Lower lobe of right lung (tissue), 2 donors: ENCODE results near the gene FLRT1. TPM values are rescaled to one million over a fixed set of nuclear protein-coding genes. Genes with fewer than 3 reads are reported as not detected.

ENCODE experiments used
- ATAC-seq, 2 donors: fragments of 200-7000 bp; cut with Tn5 transposase; one replicate each; pipeline ENCODE4 v1.9.1; 2020 to 2022; ENCODE audit warnings: mild to moderate bottlenecking in 2 of 2, moderate library complexity in 2 of 2
- DNase-seq: peaks from one replicate; pipeline ENCODE4 v3.0.0-alpha.2; 2020
- H3K27ac ChIP-seq: fragments of 200-600 bp; one replicate; pipeline ENCODE4 v1.8.0; 2022
- H3K27me3 ChIP-seq: fragments of 200-600 bp; one replicate; pipeline ENCODE4 v1.8.0; 2022; ENCODE audit warnings: low read depth
- H3K36me3 ChIP-seq: fragments of 200-600 bp; one replicate; pipeline ENCODE4 v1.8.0; 2022; ENCODE audit warnings: mild to moderate bottlenecking
- H3K4me1 ChIP-seq: fragments of 200-600 bp; one replicate; pipeline ENCODE4 v1.8.0; 2022
- H3K4me3 ChIP-seq: fragments of 200-600 bp; one replicate; pipeline ENCODE4 v1.8.0; 2022; ENCODE audit warnings: mild to moderate bottlenecking
- H3K9me3 ChIP-seq: fragments of 200-600 bp; one replicate; pipeline ENCODE4 v1.8.0; 2022
- CTCF ChIP-seq: fragments of 200-600 bp; IDR thresholded peaks from one replicate; pipeline ENCODE4 v1.8.0; 2022; ENCODE audit warnings: antibody characterized with exemption, mild to moderate bottlenecking
- intact Hi-C: fragments of 100-400 bp; cut with DNase I; formaldehyde crosslinking; loops from one replicate; pipeline ENCODE4 v1.11.0; 2022
- total RNA-seq: library from RNA; stranded (reverse); fragmentation: NEBNext Ultra II Directional; extraction: Animal tissue kit (Norgen Biotek cat#: 25700); gene quantifications from one replicate; pipeline ENCODE4 v1.2.1, GENCODE V29; 2021
- donor health status: DM: no; HTN: yes; CAD: no; lungs with severe emphysema.

Gene FLRT1
- total RNA-seq, 1 donor from 2014 or later, result not detected

- peak in 1 of 2 donors; percentile 5 for ATAC-seq
- Histone ChIP-seq H3K36me3 (no peaks in the 10 kb centered on the region), H3K4me3 (no peak overlapping the region), H3K27ac (no peak overlapping the region), H3K4me1 (no peaks in the 10 kb centered on the region), H3K27me3 (no peaks in the 10 kb centered on the region), H3K9me3 (no peaks in the 10 kb centered on the region)
- TF ChIP-seq CTCF, result no peak
- no peak for DNase-seq
- intact Hi-C loops, result no loop called here
Measured at GRCh38 chr11:64017945-64018224, 17.8 kb upstream of the FLRT1 start.

- ATAC-seq, result no peak
- H3K27me3 ChIP-seq, result no peaks in the 10 kb centered on the region
- DNase-seq, result no peak
- H3K4me3 ChIP-seq, result no peak overlapping the region
- intact Hi-C loops, result no loop called here
- H3K27ac ChIP-seq, result no peak overlapping the region
- H3K36me3 ChIP-seq, result no peaks in the 10 kb centered on the region
- no peaks in the 10 kb centered on the region for H3K9me3 ChIP-seq
- TF ChIP-seq CTCF, result no peak
- no peaks in the 10 kb centered on the region for H3K4me1 ChIP-seq
Measured at GRCh38 chr11:64018310-64018709, 17.4 kb upstream of the FLRT1 start.

- no peaks in the 10 kb centered on the region for H3K36me3 ChIP-seq
- no peak overlapping the region for H3K27ac ChIP-seq
- ATAC-seq, result peak in 1 of 2 donors; percentile 6
- no peaks in the 10 kb centered on the region for H3K9me3 ChIP-seq
- no peak overlapping the region for H3K4me3 ChIP-seq
- no peak for DNase-seq
- intact Hi-C loops, result no loop called here
- TF ChIP-seq CTCF, result no peak
- no peaks in the 10 kb centered on the region for H3K27me3 ChIP-seq
- no peaks in the 10 kb centered on the region for H3K4me1 ChIP-seq
Measured at GRCh38 chr11:64019106-64020037, 16.4 kb upstream of the FLRT1 start.

GRCh38 chr11:64020976-64021756 lies 14.6 kb upstream of the FLRT1 start:
- intact Hi-C loops, result no loop called here
- TF ChIP-seq CTCF, result no peak
- Histone ChIP-seq H3K36me3 (no peaks in the 10 kb centered on the region), H3K4me3 (no peak overlapping the region), H3K27me3 (no peaks in the 10 kb centered on the region), H3K4me1 (no peaks in the 10 kb centered on the region), H3K27ac (no peak overlapping the region), H3K9me3 (no peaks in the 10 kb centered on the region)
- no peak for DNase-seq
- no peak for ATAC-seq

- no peaks in the 10 kb centered on the region for H3K27me3 ChIP-seq
- DNase-seq, result no peak
- TF ChIP-seq CTCF, result no peak
- no peaks in the 10 kb centered on the region for H3K4me1 ChIP-seq
- intact Hi-C loops, result no loop called here
- H3K4me3 ChIP-seq, result no peak overlapping the region
- no peak overlapping the region for H3K27ac ChIP-seq
- H3K9me3 ChIP-seq, result no peaks in the 10 kb centered on the region
- ATAC-seq, result no peak
- H3K36me3 ChIP-seq, result no peaks in the 10 kb centered on the region
Measured at GRCh38 chr11:64021757-64022093, 14.0 kb upstream of the FLRT1 start.
